ENCODE measurements around the gene DCAF12L1.

DCAF12L1 gene

DNA sequence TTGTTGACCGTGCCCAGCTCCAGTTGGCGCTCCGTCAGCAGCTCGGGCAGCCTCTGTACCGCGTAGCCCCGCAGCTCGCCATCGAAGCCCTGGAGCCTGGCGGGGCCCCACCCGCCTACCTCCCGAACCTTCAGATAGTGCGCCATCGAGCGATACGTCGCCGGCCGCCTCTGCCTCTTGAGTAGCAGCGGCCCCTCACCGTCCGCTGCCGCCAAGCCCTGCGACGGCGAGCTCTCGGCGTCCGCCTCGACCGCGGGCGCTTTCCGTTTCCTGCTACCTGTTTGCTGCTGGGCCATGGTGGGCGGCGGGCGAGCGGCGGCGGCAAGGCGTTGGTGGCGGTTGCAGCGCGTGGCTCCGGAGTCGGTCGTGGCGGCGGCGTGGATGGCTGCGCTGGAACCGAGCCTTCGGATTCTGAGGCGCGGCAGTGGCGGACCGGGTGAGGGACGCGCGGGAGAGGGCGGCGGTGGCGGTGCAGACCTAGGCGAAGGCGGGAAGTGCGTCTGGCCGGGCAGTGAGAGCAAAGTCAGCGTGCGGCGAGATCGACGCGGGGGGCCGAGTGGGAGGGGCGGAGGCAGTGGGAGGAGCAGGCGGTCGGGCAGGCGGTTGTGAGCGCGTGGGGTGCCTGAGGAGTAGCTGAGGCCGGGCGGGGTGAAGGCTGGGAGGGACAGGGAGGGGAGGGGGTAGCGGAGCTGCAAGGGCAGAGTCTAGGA is at the start of gene DCAF12L1:
DCAF12L1 (minus strand) TSS at position 502 of the 710 bp plus-strand sequence; CDS start at position 296, 206 bp downstream.
- no peak for DNase-seq

GRCh38 chrX:126580877-126581276 is 28.3 kb upstream of the DCAF12L1 start:
- DNase-seq, result no peak

GRCh38 chrX:126575911-126576310 is 23.3 kb upstream of the DCAF12L1 start:
- no peak for DNase-seq

DNA sequence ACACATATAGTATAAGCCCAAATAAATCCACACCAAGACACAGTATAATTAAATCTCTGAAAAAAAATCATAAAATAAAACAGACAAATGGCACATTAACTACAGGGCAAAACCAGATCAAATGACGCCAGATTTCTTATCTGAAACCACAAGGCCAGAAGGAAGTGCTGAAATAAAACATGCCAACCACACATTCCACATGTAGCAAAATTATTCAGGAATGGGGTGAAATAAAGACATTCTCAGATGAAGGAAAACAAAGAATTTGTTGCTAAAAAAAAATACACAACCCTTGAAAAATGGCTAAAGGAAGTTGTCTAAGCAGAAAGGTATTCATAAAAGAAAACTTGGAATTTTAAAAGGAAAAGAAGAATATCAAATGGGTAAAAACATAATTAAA is 4.5 kb upstream of the DCAF12L1 start:
- no peak for DNase-seq

GRCh38 chrX:126551725-126552312 is 795 bp downstream of the DCAF12L1 start:
- DNase-seq, result no peak

DNA sequence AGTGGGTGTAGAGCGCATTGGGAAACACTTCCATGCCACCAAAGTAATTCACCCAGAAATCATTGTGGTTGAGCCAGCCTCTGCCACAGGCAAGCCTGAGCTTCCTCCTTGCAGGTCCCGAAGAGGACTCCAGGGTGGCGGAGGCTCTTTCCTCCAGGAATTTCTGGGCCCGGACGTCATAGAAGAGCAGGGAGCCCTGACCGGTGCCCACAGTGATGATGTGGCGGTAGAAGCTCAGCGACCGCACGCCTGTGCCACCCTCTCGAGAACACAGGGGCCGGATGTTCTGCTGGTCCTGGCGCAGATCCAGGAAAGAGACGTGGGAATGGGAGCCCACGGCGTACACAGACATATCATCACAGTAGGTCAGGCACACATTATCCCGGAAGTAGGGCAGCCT is 1.3 kb downstream of the DCAF12L1 start:
- DNase-seq, result no peak

DNA sequence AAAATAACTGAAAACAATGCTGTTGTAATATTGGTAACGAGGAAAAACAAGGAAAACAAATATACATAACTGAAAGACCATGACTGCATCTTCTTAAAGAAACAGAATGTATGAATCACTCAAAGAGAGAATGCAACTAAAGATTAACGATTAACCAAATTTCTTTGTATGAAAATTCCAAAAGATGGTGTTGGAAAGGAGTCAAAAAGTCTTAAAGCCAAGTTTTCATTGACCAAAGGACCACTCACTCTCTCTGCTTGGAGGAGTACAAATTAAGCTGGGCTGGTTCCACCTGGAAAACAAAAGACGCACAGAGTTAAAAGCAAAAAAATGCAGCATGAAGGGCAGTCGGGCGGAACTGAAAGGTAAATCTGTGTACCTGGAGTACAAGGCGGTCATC is 1.8 kb downstream of the DCAF12L1 start:
- DNase-seq, result no peak

DNA sequence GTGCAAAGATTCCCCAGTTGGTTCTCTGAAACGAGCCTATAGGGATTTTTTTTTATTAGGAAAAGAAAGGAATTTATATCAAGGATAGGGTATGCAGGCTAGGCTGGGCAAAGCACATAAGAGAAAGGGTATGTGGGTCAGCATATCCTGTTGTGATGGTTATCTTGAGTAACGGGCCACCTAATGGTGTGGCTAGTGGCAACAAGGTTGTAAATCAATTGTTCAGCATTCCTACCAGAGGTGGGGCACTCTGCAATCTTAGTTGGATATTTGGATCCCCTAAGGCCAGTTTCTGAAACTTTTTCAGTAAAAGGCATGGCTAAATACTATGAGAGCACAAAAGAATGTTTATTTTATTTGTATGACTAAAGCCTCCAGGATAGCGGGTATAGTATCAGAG is 42.7 kb downstream of the DCAF12L1 start:
- DNase-seq, result no peak

Data from NCI-H774 (cell line).